Activated CD4-positive, CD25-positive, alpha-beta regulatory T cell (primary cell): ENCODE results near the gene COA5.
"Not testable (repeated sequence)": the region's sequence is repeated elsewhere in the genome, so short reads cannot be mapped to it uniquely, and the experiment has no call there.

Source experiments
- DNase-seq, 4 experiments: peaks; one replicate each; lab custom pipeline; 2025; lab: John Stamatoyannopoulos, UW

The COA5 gene

GRCh38 chr2:98606431-98606830 lies 1.9 kb downstream of the COA5 start:
- no peak for DNase-seq

- no peak for DNase-seq
Measured at GRCh38 chr2:98605076-98605475, 3.2 kb downstream of the COA5 start.

- no peak for DNase-seq
Measured at GRCh38 chr2:98604547-98604946, 3.8 kb downstream of the COA5 start.

- no peak for DNase-seq
Measured at GRCh38 chr2:98601532-98602132, 6.7 kb downstream of the COA5 start.

GRCh38 chr2:98598781-98599428 lies 9.4 kb downstream of the COA5 start:
- no peak for DNase-seq

- not testable (repeated sequence) for DNase-seq
Measured at GRCh38 chr2:98594665-98595064, 13.6 kb downstream of the COA5 start.

- no peak for DNase-seq
Measured at GRCh38 chr2:98592565-98592964, 15.7 kb downstream of the COA5 start.

GRCh38 chr2:98589489-98589888 lies 18.8 kb downstream of the COA5 start:
- DNase-seq: no peak

- DNase-seq: no peak
Measured at GRCh38 chr2:98588880-98589431, 19.4 kb downstream of the COA5 start.

GRCh38 chr2:98586551-98587140 lies 21.7 kb downstream of the COA5 start:
- no peak for DNase-seq

- DNase-seq: no peak
Measured at GRCh38 chr2:98585386-98585785, 22.9 kb downstream of the COA5 start.

- no peak for DNase-seq
Measured at GRCh38 chr2:98583816-98584618, 24.3 kb downstream of the COA5 start.

GRCh38 chr2:98583276-98583675 lies 25.0 kb downstream of the COA5 start:
- no peak for DNase-seq

GRCh38 chr2:98582523-98582922 lies 25.8 kb downstream of the COA5 start:
- no peak for DNase-seq

GRCh38 chr2:98580656-98581284 lies 27.5 kb downstream of the COA5 start:
- no peak for DNase-seq

- no peak for DNase-seq
Measured at GRCh38 chr2:98579926-98580325, 28.4 kb downstream of the COA5 start.

- no peak for DNase-seq
Measured at GRCh38 chr2:98578231-98578630, 30.1 kb downstream of the COA5 start.

- DNase-seq: no peak
Measured at GRCh38 chr2:98577313-98577712, 31.0 kb downstream of the COA5 start.

GRCh38 chr2:98576666-98577312 lies 31.5 kb downstream of the COA5 start:
- DNase-seq: no peak

- DNase-seq: no peak
Measured at GRCh38 chr2:98573426-98573825, 34.9 kb downstream of the COA5 start.

- DNase-seq: no peak
Measured at GRCh38 chr2:98572676-98573075, 35.6 kb downstream of the COA5 start.

- no peak for DNase-seq
Measured at GRCh38 chr2:98572211-98572610, 36.1 kb downstream of the COA5 start.
